ENCODE data around the gene TNFRSF8. TPM values are rescaled to one million over a fixed set of nuclear protein-coding genes. Genes with fewer than 3 reads are reported as not detected.
A peak's percentile ranks its signal among the peaks of the same experiment; 100 is the strongest.

The TNFRSF8 gene
- total and polyA plus RNA-seq, 9 of the 15 experiments (the other 6 are each of a cell fraction or from before 2014, with no cell fraction given): 3.5 to 38.4 (median 17.1) TPM

- TF ChIP-seq, protein P1, sequence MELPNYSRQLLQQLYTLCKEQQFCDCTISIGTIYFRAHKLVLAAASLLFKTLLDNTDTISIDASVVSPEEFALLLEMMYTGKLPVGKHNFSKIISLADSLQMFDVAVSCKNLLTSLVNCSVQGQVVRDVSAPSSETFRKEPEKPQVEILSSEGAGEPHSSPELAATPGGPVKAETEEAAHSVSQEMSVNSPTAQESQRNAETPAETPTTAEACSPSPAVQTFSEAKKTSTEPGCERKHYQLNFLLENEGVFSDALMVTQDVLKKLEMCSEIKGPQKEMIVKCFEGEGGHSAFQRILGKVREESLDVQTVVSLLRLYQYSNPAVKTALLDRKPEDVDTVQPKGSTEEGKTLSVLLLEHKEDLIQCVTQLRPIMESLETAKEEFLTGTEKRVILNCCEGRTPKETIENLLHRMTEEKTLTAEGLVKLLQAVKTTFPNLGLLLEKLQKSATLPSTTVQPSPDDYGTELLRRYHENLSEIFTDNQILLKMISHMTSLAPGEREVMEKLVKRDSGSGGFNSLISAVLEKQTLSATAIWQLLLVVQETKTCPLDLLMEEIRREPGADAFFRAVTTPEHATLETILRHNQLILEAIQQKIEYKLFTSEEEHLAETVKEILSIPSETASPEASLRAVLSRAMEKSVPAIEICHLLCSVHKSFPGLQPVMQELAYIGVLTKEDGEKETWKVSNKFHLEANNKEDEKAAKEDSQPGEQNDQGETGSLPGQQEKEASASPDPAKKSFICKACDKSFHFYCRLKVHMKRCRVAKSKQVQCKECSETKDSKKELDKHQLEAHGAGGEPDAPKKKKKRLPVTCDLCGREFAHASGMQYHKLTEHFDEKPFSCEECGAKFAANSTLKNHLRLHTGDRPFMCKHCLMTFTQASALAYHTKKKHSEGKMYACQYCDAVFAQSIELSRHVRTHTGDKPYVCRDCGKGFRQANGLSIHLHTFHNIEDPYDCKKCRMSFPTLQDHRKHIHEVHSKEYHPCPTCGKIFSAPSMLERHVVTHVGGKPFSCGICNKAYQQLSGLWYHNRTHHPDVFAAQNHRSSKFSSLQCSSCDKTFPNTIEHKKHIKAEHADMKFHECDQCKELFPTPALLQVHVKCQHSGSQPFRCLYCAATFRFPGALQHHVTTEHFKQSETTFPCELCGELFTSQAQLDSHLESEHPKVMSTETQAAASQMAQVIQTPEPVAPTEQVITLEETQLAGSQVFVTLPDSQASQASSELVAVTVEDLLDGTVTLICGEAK (IDR thresholded peaks at IDR 0.05): no peak
- TF ChIP-seq, protein P1 (CRISPR knock-in tag; IDR thresholded peaks at IDR 0.05): no peak
- TF ChIP-seq NEUROD1 (IDR thresholded peaks at IDR 0.05; ENCODE audit: borderline replicate concordance, low read depth, low read length, partially characterized antibody): no peak
- peak; percentile 64 for TF ChIP-seq CTBP1 (IDR thresholded peaks at IDR 0.05; ENCODE audit: borderline replicate concordance)
- TF ChIP-seq ZNF449 (CRISPR knock-in tag; IDR thresholded peaks at IDR 0.05): no peak
- TF ChIP-seq TCFL5 (CRISPR knock-in tag; conservative IDR thresholded peaks at IDR 0.05): no peak
- TF ChIP-seq SIRT6 (IDR thresholded peaks at IDR 0.05; ENCODE audit: low read depth, low read length): no peak
- no peak for TF ChIP-seq XRCC3 (IDR thresholded peaks at IDR 0.05)
- 0 out of 2 replicates have a peak, but pooled peaks have one; percentile 15 for TF ChIP-seq ZBTB1 (CRISPR knock-in tag; IDR thresholded peaks at IDR 0.05; ENCODE audit: borderline replicate concordance, low read depth)
- no peak for TF ChIP-seq STAT5A (IDR thresholded peaks at IDR 0.05; ENCODE audit: borderline replicate concordance, low read length)
- no peak for TF ChIP-seq ZKSCAN1 (IDR thresholded peaks at IDR 0.05; ENCODE audit: low read depth, low read length)
- no peak for TF ChIP-seq ZFX (CRISPR knock-in tag; IDR thresholded peaks at IDR 0.05)
- no peak for TF ChIP-seq MYNN (IDR thresholded peaks at IDR 0.05)
- TF ChIP-seq MYNN (CRISPR knock-in tag; IDR thresholded peaks at IDR 0.05): no peak
- TF ChIP-seq POLR2A (conservative IDR thresholded peaks at IDR 0.05): no peak
- TF ChIP-seq TRIM25 (IDR thresholded peaks at IDR 0.05; ENCODE audit: borderline replicate concordance): no peak
- no peak for TF ChIP-seq FOXA1 (IDR thresholded peaks at IDR 0.05; ENCODE audit: borderline replicate concordance)
- TF ChIP-seq CBFA2T3 (IDR thresholded peaks at IDR 0.05): no peak; the same call in 1 of the 2 replicates
- TF ChIP-seq ZBED1 (IDR thresholded peaks at IDR 0.05): no peak
- no peak for TF ChIP-seq SMAD3 (CRISPR knock-in tag; conservative IDR thresholded peaks at IDR 0.05)
These were observed 110.6 kb downstream of the TNFRSF8 start (continued) for GRCh38 chr1:12173631-12174121.
